ENCODE results near the gene FCRLB. TPM values are rescaled to one million over a fixed set of nuclear protein-coding genes. Genes with fewer than 3 reads are reported as not detected.

Gene FCRLB
- total and polyA plus RNA-seq, 7 donors, result 0.06 to 0.58 (median 0.19) TPM; not detected in 1

GRCh38 chr1:161739865-161740566, 18.7 kb downstream of the FCRLB start:
- intact Hi-C loops (cut with DNase I), result loop anchor here in 1 of 2 donors (2.0 to 10.0 kb wide), 3 partner anchors 93 to 335 kb away; no protein-coding TSS in a partner anchor
- Histone ChIP-seq H3K4me1 (no peaks in the 10 kb centered on the region), H3K9me3 (no peaks in the 10 kb centered on the region), H3K27me3 (ENCODE audit: insufficient read depth in 3 of 3, low read length in 2 of 3) (peaks cover 0 to 2% (median 0%) of the 10 kb centered on the region in 3 donors), H3K36me3 (ENCODE audit: insufficient read depth in 1 of 2, low read depth in 1 of 2) (no peaks in the 10 kb centered on the region), H3K4me3 (no peak overlapping the region), H3K27ac (no peak overlapping the region)
- TF ChIP-seq, protein P1, sequence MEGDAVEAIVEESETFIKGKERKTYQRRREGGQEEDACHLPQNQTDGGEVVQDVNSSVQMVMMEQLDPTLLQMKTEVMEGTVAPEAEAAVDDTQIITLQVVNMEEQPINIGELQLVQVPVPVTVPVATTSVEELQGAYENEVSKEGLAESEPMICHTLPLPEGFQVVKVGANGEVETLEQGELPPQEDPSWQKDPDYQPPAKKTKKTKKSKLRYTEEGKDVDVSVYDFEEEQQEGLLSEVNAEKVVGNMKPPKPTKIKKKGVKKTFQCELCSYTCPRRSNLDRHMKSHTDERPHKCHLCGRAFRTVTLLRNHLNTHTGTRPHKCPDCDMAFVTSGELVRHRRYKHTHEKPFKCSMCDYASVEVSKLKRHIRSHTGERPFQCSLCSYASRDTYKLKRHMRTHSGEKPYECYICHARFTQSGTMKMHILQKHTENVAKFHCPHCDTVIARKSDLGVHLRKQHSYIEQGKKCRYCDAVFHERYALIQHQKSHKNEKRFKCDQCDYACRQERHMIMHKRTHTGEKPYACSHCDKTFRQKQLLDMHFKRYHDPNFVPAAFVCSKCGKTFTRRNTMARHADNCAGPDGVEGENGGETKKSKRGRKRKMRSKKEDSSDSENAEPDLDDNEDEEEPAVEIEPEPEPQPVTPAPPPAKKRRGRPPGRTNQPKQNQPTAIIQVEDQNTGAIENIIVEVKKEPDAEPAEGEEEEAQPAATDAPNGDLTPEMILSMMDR (IDR thresholded peaks at IDR 0.05), result no peak
- no peak for ATAC-seq
- WGBS, 3 donors, result 67 to 75% (median 70%) methylated on average over 8 of the region's 8 CpGs
- DNase-seq, result no peak

DNA sequence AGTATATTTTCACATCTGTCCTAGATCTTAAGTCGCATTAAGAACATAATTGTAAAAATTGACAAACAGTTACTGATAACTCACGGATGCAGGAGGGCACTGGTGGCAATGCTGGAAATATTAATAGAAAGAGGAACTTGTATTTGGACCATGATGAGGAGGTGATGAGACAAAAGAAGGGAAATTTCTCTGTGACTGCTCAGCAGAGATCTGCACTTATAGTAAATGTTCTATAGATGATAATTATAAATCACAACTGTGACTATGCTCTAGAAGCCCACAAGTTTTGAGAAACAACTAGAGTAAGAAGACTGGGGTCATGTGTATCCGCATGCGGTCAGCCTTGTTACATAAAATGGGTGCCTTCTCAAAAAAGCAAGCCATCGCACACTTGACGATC, 19.6 kb downstream of the FCRLB start:
- 89 to 93% (median 91%) methylated on average over 6 of the region's 6 CpGs for WGBS, 3 donors

GRCh38 chr1:161743231-161743630, 21.9 kb downstream of the FCRLB start:
- intact Hi-C loops (cut with DNase I), result loop anchor here in 1 of 2 donors (5.0 to 10.0 kb wide), 2 partner anchors 96 to 338 kb away; no protein-coding TSS in a partner anchor
- Histone ChIP-seq H3K36me3 (ENCODE audit: insufficient read depth in 1 of 2, low read depth in 1 of 2) (no peaks in the 10 kb centered on the region), H3K9me3 (no peaks in the 10 kb centered on the region), H3K4me1 (no peaks in the 10 kb centered on the region), H3K27ac (no peak overlapping the region), H3K27me3 (ENCODE audit: insufficient read depth in 3 of 3, low read length in 2 of 3) (peaks cover 0 to 18% (median 0%) of the 10 kb centered on the region in 3 donors), H3K4me3 (no peak overlapping the region)
- no peak for DNase-seq
- WGBS, 3 donors, result 74 to 79% (median 78%) methylated on average over 9 of the region's 9 CpGs
- TF ChIP-seq, protein P1 (IDR thresholded peaks at IDR 0.05), result no peak
- ATAC-seq, result no peak

More for the DNA sequence above, 19.6 kb downstream of the FCRLB start:
- no peaks in the 10 kb centered on the region for H3K9me3 ChIP-seq
- TF ChIP-seq, protein P1 (IDR thresholded peaks at IDR 0.05), result no peak
- no peaks in the 10 kb centered on the region for H3K4me1 ChIP-seq
- H3K27ac ChIP-seq, result no peak overlapping the region
- H3K4me3 ChIP-seq, result no peak overlapping the region
- intact Hi-C loops (cut with DNase I), result loop anchor here in 1 of 2 donors (2.0 to 10.0 kb wide), 3 partner anchors 94 to 336 kb away; no protein-coding TSS in a partner anchor
- no peaks in the 10 kb centered on the region for H3K36me3 ChIP-seq (ENCODE audit: insufficient read depth in 1 of 2, low read depth in 1 of 2)
- DNase-seq (no peak), ATAC-seq (no peak)
- H3K27me3 ChIP-seq (ENCODE audit: insufficient read depth in 3 of 3, low read length in 2 of 3), result peaks cover 0 to 8% (median 0%) of the 10 kb centered on the region in 3 donors

DNA sequence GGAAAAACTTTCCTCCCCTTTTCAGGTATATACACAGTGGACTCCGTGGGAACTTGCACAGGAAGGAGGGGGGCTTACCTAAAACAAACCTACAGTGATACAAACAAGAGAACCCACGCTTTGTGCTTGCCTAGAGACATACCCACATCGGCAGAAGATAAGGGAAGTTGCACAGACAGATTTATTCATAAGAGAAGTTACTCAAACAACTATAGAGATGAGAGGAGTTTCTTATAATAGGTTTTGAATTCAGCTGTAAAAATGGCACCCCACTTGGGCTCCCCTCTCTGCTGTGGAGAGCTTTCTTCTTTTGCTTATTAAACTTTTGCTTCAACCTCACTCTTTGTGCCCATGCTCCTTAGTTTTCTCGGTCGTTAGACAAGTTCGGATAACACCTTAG, 26.5 kb downstream of the FCRLB start:
- DNase-seq (no peak), ATAC-seq (no peak)
- Histone ChIP-seq H3K9me3 (no peaks in the 10 kb centered on the region), H3K27ac (no peak overlapping the region), H3K36me3 (ENCODE audit: insufficient read depth in 1 of 2, low read depth in 1 of 2) (peaks cover 0 to 14% of the 10 kb centered on the region in 2 donors), H3K4me1 (peaks cover 9% of the 10 kb centered on the region), H3K27me3 (ENCODE audit: insufficient read depth in 3 of 3, low read length in 2 of 3) (peaks cover 0 to 18% (median 0%) of the 10 kb centered on the region in 3 donors), H3K4me3 (no peak overlapping the region)
- TF ChIP-seq, protein P1 (IDR thresholded peaks at IDR 0.05), result no peak
- 60 to 72% (median 69%) methylated on average over 6 of the region's 6 CpGs for WGBS, 3 donors
- intact Hi-C loops (cut with DNase I), result loop anchor here in 1 of 2 donors (10.0 kb wide), 1 partner anchor 343 kb away; no protein-coding TSS in a partner anchor
